Heart left ventricle (tissue), 13 donors: ENCODE data around the gene ATP6V1D.
"Not testable (repeated sequence)": the region's sequence is repeated elsewhere in the genome, so short reads cannot be mapped to it uniquely, and the experiment has no call there.

Experiments
- POLR2A ChIP-seq, 2 donors: fragments of 450-650 bp; IDR thresholded peaks; one replicate each; pipeline ENCODE4 v1.6.1; 2017; ENCODE audit warnings: antibody characterized with exemption in 2 of 2, mild to moderate bottlenecking in 2 of 2, moderate library complexity in 2 of 2
- TF ChIP-seq, protein P1 (sequence below), 12 donors: fragments of 200-600 bp; sonication (generic) in 4 of 12; IDR thresholded peaks; one replicate each; pipeline versions ENCODE4 v1.5.0 to v1.8.0; 2018 to 2022; ENCODE audit warnings: antibody characterized with exemption in 12 of 12, mild to moderate bottlenecking in 5 of 12
- donor health status: ischemic (EF 13 %, LVEDD 7.1; RV severe dilation, severe dysfunction).
- donor health status: DM: no; HTN: yes; CAD: no.
- donor health status: DM: no; HTN: no; CAD: no.
- donor health status: ischemic (EF 25% LVEDD 6.9; RV normal size, moderate dysfunction).
- donor health status: ischemic (EF 25% LVEDD 5.7; RV mildly dilated, moderate dysfunction).
- donor health status: ischemic (EF 35%, LVEDD 5.7; RV mildly dilated, moderate dysfunction).
- donor health status: nonischemic (EF 11% LVEDD 7.7; RV severe dilation, severe dysfunction).
- donor health status: DM: yes; HTN: yes; CAD: no.
- donor health status: PGD.
- donor health status: ischemic (EF 29% LVEDD 5.4; RV normal size, mild dysfunction).
- donor health status: nonischemic (EF 23%, LVEDD 6.1; RV moderate dilation, normal function).

DNA sequence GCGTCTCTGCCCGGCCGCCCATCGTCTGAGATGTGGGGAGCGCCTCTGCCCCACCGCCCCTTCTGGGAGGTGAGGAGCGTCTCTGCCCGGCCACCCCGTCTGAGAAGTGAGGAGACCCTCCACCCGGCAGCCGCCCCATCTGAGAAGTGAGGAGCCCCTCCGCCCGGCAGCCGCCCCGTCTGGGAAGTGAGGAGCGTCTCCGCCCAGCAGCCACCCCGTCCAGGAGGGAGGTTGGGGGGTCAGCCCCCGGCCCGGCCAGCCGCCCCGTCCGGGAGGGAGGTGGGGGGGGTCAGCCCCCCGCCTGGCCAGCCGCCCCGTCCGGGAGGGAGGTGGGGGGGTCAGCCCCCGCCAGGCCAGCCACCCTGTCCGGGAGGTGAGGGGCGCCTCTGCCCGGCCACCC lies 18.4 kb downstream of the ATP6V1D start:
- TF ChIP-seq, protein P1, sequence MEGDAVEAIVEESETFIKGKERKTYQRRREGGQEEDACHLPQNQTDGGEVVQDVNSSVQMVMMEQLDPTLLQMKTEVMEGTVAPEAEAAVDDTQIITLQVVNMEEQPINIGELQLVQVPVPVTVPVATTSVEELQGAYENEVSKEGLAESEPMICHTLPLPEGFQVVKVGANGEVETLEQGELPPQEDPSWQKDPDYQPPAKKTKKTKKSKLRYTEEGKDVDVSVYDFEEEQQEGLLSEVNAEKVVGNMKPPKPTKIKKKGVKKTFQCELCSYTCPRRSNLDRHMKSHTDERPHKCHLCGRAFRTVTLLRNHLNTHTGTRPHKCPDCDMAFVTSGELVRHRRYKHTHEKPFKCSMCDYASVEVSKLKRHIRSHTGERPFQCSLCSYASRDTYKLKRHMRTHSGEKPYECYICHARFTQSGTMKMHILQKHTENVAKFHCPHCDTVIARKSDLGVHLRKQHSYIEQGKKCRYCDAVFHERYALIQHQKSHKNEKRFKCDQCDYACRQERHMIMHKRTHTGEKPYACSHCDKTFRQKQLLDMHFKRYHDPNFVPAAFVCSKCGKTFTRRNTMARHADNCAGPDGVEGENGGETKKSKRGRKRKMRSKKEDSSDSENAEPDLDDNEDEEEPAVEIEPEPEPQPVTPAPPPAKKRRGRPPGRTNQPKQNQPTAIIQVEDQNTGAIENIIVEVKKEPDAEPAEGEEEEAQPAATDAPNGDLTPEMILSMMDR (IDR thresholded peaks at IDR 0.05): not testable (repeated sequence)
- not testable (repeated sequence) for TF ChIP-seq POLR2A (IDR thresholded peaks at IDR 0.05)
